KMS-11 (cell line): ENCODE results near the gene ITGA11.

ENCODE experiments used
- H2AFZ ChIP-seq: fragments of 200-600 bp; sonication (generic); 2 replicates; pipeline ENCODE4 v1.6.1; 2016; ENCODE audit warnings: antibody characterized with exemption, mixed run types, low read depth
- H3K27ac ChIP-seq: fragments of 200-600 bp; sonication (generic); 2 replicates; pipeline ENCODE4 v1.6.1; 2016; ENCODE audit warnings: mild to moderate bottlenecking, mixed run types
- H3K27me3 ChIP-seq: fragments of 200-600 bp; sonication (generic); 2 replicates; pipeline ENCODE4 v1.6.1; 2017; ENCODE audit warnings: mild to moderate bottlenecking, low read depth, mixed run types, moderate library complexity; ENCODE audit not compliant: insufficient read depth
- H3K36me3 ChIP-seq: fragments of 200-600 bp; sonication (generic); 2 replicates; pipeline ENCODE4 v1.6.1; 2017; ENCODE audit warnings: mild to moderate bottlenecking, mixed run types; ENCODE audit not compliant: insufficient read depth
- H3K4me1 ChIP-seq: fragments of 200-600 bp; sonication (generic); 2 replicates; pipeline ENCODE4 v1.6.1; 2016; ENCODE audit warnings: mild to moderate bottlenecking, low read depth, mixed run types; ENCODE audit not compliant: poor library complexity, severe bottlenecking
- H3K4me2 ChIP-seq: fragments of 200-600 bp; sonication (generic); 2 replicates; pipeline ENCODE4 v1.7.0; 2016; ENCODE audit warnings: mild to moderate bottlenecking, mixed run types
- H3K4me3 ChIP-seq: fragments of 200-600 bp; sonication (generic); IDR thresholded peaks from 2 replicates; pipeline ENCODE4 v1.6.1; 2017; ENCODE audit warnings: low read depth, low read length, mixed read lengths; ENCODE audit not compliant: insufficient read depth
- H3K79me2 ChIP-seq: fragments of 200-600 bp; sonication (generic); 2 replicates; pipeline ENCODE4 v1.6.1; 2016; ENCODE audit warnings: low read depth, mixed run types; ENCODE audit not compliant: insufficient read depth
- H3K9ac ChIP-seq: fragments of 200-600 bp; sonication (generic); 2 replicates; pipeline ENCODE4 v1.6.1; 2016; ENCODE audit warnings: mild to moderate bottlenecking, mixed run types
- H4K20me1 ChIP-seq: fragments of 200-600 bp; sonication (generic); 2 replicates; pipeline ENCODE4 v1.6.1; 2016; ENCODE audit warnings: mild to moderate bottlenecking, mixed run types; ENCODE audit not compliant: insufficient read depth
- TF ChIP-seq, protein P1 (sequence below): fragments of 200-600 bp; sonication (generic); conservative IDR thresholded peaks from 2 replicates; pipeline ENCODE4 v1.6.1; 2017; ENCODE audit warnings: low read depth, mild to moderate bottlenecking, antibody characterized with exemption, low read length, moderate library complexity, mixed read lengths

The ITGA11 gene

DNA sequence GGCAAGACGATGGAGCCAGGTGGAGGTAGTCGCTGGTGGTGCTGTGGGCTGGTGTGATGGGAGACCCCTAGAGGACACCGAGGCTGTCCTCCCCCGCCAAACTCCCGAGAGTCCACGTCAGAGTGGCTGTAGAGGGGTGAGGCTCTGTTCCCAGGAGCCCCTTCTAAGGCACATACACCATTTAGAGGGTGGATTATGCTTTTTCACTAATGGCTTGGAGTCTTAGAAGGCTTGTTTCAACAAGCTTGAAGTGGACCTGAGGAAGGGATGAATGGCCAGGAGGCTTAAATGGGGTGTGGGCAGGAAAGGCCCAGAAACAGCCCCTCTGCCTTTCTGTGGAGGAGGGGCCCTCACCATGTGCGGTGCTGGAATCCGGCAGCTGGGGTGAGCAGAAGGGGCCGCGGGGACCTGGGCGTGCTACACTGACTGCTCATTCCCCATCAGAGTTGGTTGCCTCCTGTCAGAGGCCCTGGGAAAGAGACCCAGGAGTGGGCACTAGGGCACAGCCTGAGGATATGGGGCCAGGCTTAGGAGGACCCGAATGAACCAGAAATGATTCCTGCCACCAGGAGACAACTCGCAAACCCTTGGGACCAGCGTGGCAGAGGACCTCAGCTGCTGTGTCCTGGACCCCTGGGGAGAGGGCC is 88.3 kb downstream of the ITGA11 start:
- H3K4me3 ChIP-seq = no peak overlapping the region

DNA sequence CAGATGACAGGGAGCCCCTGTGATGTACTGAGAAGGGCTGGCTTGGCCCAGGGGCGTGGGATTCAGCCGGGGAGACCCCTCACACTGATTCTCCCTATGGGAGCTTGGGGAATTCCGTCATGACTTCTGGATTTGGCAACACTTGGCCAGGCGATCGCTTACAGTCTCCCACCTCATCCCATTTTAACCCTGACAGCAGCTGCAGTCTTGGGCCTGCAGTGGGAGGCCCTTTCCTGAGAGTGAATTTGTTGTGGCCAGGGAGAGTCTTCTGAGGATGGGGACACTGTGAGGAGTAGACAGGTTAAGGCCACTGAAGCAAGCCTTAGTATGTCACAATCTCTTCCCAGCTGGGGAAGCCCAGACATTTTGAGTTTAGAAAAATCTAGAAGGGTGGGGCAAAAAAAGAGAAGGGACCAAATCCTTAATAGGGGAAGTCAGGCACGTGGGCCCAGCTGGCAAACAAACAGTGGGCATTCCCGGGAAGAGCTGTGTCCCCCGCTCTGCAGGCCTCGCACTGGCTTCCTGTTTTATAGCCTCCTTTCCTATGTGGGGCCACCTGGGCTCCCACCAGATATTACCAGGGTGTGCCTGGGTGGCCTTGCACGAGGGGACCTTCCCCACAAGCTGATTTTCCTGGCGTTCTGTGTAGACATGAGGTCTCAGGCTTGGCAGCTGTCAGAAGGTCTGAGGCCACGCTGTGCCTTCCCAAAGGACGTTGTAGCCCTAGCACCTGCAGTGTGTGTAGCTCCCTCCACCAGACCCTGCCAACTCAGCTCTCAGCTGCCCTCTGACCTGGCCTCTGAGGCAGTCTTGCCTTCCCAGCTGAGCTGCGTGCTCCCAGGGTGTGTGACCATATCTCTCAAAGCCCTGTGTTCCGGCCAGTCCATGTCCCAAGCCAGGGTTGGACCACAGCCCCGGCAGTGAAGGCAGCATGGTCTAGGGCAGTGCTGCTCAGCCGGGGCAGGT is 89.9 kb downstream of the ITGA11 start:
- TF ChIP-seq, protein P1, sequence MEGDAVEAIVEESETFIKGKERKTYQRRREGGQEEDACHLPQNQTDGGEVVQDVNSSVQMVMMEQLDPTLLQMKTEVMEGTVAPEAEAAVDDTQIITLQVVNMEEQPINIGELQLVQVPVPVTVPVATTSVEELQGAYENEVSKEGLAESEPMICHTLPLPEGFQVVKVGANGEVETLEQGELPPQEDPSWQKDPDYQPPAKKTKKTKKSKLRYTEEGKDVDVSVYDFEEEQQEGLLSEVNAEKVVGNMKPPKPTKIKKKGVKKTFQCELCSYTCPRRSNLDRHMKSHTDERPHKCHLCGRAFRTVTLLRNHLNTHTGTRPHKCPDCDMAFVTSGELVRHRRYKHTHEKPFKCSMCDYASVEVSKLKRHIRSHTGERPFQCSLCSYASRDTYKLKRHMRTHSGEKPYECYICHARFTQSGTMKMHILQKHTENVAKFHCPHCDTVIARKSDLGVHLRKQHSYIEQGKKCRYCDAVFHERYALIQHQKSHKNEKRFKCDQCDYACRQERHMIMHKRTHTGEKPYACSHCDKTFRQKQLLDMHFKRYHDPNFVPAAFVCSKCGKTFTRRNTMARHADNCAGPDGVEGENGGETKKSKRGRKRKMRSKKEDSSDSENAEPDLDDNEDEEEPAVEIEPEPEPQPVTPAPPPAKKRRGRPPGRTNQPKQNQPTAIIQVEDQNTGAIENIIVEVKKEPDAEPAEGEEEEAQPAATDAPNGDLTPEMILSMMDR = no peak
- H3K27ac ChIP-seq = no peak overlapping the region
- H2AFZ ChIP-seq = no peak overlapping the region
- H4K20me1 ChIP-seq = no peaks in the 10 kb centered on the region
- no peak overlapping the region for H3K4me2 ChIP-seq
- no peaks in the 10 kb centered on the region for H3K4me1 ChIP-seq
- no peak overlapping the region for H3K4me3 ChIP-seq
- no peak overlapping the region for H3K9ac ChIP-seq
- H3K27me3 ChIP-seq = no peaks in the 10 kb centered on the region
- H3K79me2 ChIP-seq = no peaks in the 10 kb centered on the region
- H3K36me3 ChIP-seq = no peaks in the 10 kb centered on the region

More for the DNA sequence above, 88.3 kb downstream of the ITGA11 start:
- Histone ChIP-seq H3K9ac (no peak overlapping the region), H3K79me2 (no peaks in the 10 kb centered on the region), H3K4me1 (no peaks in the 10 kb centered on the region), H3K27me3 (no peaks in the 10 kb centered on the region), H3K36me3 (no peaks in the 10 kb centered on the region), H2AFZ (no peak overlapping the region), H3K27ac (no peak overlapping the region), H4K20me1 (no peaks in the 10 kb centered on the region), H3K4me2 (no peak overlapping the region)
- TF ChIP-seq, protein P1 = no peak

DNA sequence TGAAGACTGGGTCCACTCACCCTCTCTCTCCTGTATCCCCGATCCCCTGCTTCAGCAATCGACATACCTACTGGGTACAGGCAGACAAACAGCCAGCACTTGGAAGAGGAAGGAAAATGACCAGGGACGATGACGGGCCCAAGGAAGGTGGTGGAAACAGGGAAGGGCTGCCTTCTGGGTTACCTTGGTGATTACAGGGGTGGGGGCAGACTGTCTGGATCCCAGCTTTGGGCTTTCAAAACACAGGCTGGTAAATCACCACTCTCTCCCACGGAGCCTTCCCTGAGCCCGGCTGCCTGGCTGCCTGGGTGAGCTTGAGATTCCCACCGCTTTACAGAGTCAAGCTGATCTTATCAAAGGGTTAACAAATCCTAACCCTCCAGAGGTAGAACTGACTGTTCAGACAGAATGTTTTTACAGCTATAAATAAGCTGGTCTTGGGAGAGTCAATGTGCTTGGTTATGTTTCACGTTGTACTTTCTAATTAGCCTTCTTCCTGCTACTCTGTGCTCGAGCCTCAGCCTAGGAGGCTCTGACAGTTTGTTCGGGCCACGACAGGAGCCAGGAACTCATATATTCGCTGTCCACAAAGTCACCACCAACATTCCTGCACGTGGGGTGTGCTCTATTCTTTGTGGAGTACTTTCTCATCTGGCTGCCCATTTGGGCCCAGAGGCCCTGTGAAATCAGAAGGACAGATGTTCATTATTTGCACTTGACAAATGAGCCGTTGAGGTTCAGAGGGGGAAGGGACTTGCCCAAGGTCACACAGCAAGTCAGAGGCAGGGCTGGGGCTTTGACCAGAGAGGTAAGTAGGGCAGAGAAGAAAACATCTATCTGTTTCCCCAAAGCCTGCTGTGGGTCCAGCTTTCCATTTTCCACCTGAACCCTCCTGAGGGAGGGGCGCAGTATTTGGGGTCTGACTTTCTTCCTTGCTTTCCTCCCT is 91.0 kb downstream of the ITGA11 start:
- Histone ChIP-seq H3K9ac (no peak overlapping the region), H3K36me3 (no peaks in the 10 kb centered on the region), H4K20me1 (no peaks in the 10 kb centered on the region), H3K79me2 (no peaks in the 10 kb centered on the region), H3K4me2 (no peak overlapping the region), H3K4me1 (no peaks in the 10 kb centered on the region), H2AFZ (no peak overlapping the region), H3K27me3 (no peaks in the 10 kb centered on the region), H3K27ac (no peak overlapping the region), H3K4me3 (no peak overlapping the region)
- TF ChIP-seq, protein P1 = no peak

DNA sequence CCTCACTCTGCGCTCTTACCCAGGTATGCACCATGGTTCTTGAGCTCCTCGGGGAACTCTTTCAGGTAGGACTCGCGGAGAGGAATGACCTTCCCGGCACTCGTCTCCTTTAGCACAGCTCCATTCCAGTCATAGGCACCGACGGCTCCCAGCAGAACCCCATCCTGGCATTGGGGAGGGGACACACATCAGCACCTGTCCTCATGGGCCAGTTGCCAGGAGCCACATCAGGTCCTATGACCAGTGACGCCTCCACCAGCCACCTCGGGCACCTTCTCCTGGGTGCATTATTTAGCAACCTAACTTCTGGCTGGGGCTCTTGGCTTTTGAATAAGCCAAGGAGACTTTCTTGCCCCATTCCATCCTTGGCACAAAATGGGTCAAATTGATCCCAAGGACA is 92.5 kb downstream of the ITGA11 start:
- H3K27me3 ChIP-seq = no peaks in the 10 kb centered on the region
- no peak overlapping the region for H3K4me2 ChIP-seq
- H3K4me1 ChIP-seq = no peaks in the 10 kb centered on the region
- TF ChIP-seq, protein P1 = no peak
- no peaks in the 10 kb centered on the region for H4K20me1 ChIP-seq
- no peak overlapping the region for H3K9ac ChIP-seq
- H3K27ac ChIP-seq = no peak overlapping the region
- no peaks in the 10 kb centered on the region for H3K36me3 ChIP-seq
- H3K79me2 ChIP-seq = no peaks in the 10 kb centered on the region
- no peak overlapping the region for H2AFZ ChIP-seq
- no peak overlapping the region for H3K4me3 ChIP-seq
